ENCODE data around the gene DPP3. TPM values are rescaled to one million over a fixed set of nuclear protein-coding genes. Genes with fewer than 3 reads are reported as not detected.

The DPP3 gene
- total RNA-seq, 1 donor from 2014 or later: 21.2 TPM

Small RNAs within 50 kb of the gene (small RNA-seq; reads per million reads assigned to genes)
- gene RF00416 (ENCODE audit: low replicate concordance): not detected

Other genes starting within 250 kb of the DPP3 start
- 11.4 TPM for gene KLC2, start 222.7 kb upstream of the DPP3 start, total RNA-seq
- 62.2 TPM for gene RAB1B, start 211.8 kb upstream of the DPP3 start, total RNA-seq
- gene CNIH2, start 202.3 kb upstream of the DPP3 start, total RNA-seq: 1.7 TPM
- gene YIF1A, start 191.3 kb upstream of the DPP3 start, total RNA-seq: 53.5 TPM
- not detected for gene TMEM151A, start 188.5 kb upstream of the DPP3 start, total RNA-seq
- 37.6 TPM for gene CD248, start 163.4 kb upstream of the DPP3 start, total RNA-seq
- gene RIN1, start 144.0 kb upstream of the DPP3 start, total RNA-seq: 7.1 TPM
- 23.6 TPM for gene BRMS1, start 135.3 kb upstream of the DPP3 start, total RNA-seq
- gene B4GAT1, start 132.8 kb upstream of the DPP3 start, total RNA-seq: 40.8 TPM
- 10.2 TPM for gene SLC29A2, start 108.7 kb upstream of the DPP3 start, total RNA-seq
- 1.4 TPM for gene NPAS4, start 59.4 kb upstream of the DPP3 start, total RNA-seq
- 55.9 TPM for gene MRPL11, start 41.6 kb upstream of the DPP3 start, total RNA-seq
- gene PELI3, start 13.5 kb upstream of the DPP3 start, total RNA-seq: 5.9 TPM
- gene BBS1, start 30.2 kb downstream of the DPP3 start, total RNA-seq: 29.6 TPM
- 5.3 TPM for gene ZDHHC24, start 65.6 kb downstream of the DPP3 start, total RNA-seq
- 91.4 TPM for gene ACTN3, start 66.5 kb downstream of the DPP3 start, total RNA-seq
- gene CTSF, start 88.2 kb downstream of the DPP3 start, total RNA-seq: 35.7 TPM
- 0.10 TPM for gene CCDC87, start 112.6 kb downstream of the DPP3 start, total RNA-seq
- 33.4 TPM for gene CCS, start 112.8 kb downstream of the DPP3 start, total RNA-seq
- gene RBM14, start 136.2 kb downstream of the DPP3 start, total RNA-seq: 31.6 TPM
- 137 TPM for gene RBM4, start 158.3 kb downstream of the DPP3 start, total RNA-seq
- gene RBM4B, start 197.5 kb downstream of the DPP3 start, total RNA-seq: 25.4 TPM
- gene SPTBN2, start 248.8 kb downstream of the DPP3 start, total RNA-seq: 20.9 TPM

Measured in tongue (tissue), 2 donors.